Stimulated activated CD8-positive, alpha-beta memory T cell treated with anti-CD3 and anti-CD28 coated beads, Interleukin-12 subunit alpha, Interleukin-12 subunit beta, amount 100 ng/mL, for 4 hours (primary cell): ENCODE data around the gene RNF167.
"Not testable (repeated sequence)": the region's sequence is repeated elsewhere in the genome, so short reads cannot be mapped to it uniquely, and the experiment has no call there.

Source experiments
- DNase-seq: peaks from one replicate; pipeline ENCODE4 v3.0.0-alpha.2; 2020; ENCODE audit warnings: low read depth

Gene RNF167

GRCh38 chr17:4902540-4902939 lies 37.5 kb upstream of the RNF167 start:
- DNase-seq = no peak

DNA sequence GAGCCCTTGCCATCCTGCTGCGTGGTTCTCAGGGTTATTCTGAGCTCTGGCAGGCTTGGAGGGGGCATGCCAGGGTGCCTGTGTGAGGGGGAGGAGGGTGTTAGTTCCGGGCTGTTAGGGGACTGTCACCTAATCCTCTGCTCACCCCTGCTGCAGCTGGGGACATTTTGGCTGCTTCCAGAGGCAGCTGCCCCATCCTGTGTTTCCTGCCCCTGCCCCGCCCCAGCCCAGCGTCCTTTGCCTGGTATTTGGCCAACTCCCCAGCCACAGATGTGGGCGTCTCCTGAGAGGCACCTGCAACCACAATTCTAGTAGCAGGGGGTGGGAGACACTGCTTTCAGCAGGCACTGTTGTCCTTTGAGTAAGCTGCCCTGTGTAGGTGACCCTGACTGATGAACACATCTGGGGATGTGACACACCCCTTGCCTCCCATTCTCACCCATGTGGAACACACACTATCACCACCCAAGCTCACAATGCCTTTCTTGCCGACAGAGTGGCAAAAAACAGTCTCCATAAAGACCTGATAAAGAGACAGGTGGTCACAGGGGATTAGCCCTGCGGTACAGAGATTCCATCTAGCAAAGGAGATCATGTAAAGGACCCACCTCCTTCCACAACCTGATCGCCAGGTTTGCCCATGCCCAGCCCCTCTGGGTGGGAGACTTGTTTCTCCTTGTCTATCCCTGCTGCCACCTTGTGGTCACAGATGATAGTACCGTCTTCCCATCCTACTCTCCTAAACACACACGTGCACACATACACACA lies 36.8 kb upstream of the RNF167 start, which contains the start of gene CHRNE:
CHRNE (minus strand) TSS at position 48 of the 768 bp plus-strand sequence; CDS start at position 13, 35 bp downstream.
- peak; percentile 36 for DNase-seq

DNA sequence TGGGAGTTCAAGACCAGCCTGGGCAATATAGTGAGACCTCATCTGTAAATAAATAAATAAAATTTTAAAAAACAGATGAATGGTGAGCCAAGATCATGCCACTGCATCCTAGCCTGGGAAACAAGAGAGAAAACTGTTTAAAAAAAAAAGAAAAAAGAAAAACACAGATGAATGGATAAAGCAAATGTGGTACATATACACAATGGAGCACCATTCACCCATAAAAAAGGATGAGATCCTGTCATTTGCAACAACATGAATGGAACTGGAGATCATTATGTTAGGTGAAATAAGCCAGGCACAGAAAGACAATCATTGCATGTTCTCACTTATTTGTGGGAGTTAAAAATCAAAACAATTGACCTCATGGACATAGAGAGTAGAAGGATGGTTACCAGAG lies 33.4 kb upstream of the RNF167 start:
- not testable (repeated sequence) for DNase-seq

DNA sequence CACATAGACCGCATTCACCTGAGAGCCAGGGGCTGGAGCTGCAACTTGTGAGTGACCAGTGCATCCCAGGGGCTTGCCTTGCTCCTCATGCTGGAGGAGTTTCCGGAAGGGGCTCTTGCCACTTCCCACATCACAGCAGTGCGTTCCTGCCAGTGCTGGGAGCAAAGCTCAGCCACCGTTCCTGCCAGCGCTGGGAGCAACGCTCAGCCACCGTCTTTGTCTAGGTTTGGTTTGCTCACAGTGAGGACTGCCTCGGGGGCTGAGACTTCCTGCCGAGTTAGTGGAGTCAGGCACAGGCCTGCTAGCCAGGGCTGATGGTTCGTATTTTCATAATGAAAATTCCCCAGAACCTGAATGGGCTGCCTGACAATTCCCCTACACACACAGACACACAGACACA lies 31.8 kb upstream of the RNF167 start:
- no peak for DNase-seq

GRCh38 chr17:4908711-4909496 lies 31.2 kb upstream of the RNF167 start:
- peak; percentile 53 for DNase-seq

DNA sequence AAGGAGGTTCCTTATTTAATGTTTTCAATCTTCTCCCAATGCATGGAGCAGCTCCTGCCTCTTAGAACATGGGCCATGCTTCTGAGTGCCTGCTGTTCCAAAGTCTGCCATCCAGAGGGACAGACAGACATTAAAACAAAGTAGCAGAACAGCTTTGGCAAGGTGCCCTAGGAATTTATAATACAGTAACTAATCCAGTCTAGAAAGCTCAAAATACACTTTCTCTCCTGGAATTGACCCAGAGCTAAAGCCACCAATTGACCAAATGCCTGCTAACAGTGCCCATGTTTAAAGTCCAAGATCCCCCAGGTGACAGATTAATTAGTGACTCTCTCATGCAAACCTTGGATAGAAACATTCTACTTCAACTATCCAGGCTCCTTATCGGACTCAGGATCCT lies 26.1 kb upstream of the RNF167 start:
- no peak for DNase-seq

DNA sequence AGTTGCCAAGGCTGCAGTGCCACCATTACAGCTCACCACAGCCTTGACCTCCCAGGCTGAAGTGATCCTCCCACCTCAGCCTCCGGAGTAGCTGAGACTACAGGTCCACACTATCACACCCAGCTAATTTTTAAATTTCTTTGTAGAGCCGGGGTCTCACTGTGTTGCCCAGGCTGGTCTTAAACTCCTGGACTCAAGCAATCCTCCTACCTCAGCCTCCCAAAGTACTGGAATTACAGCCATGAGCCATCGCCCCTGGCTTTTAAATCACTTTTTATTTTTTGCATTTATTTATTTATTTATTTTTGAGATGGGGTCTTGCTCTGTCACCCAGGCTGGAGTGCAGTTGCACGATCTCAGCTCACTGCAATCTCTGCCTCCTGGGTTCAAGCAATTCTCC lies 25.5 kb upstream of the RNF167 start:
- DNase-seq = not testable (repeated sequence)

DNA sequence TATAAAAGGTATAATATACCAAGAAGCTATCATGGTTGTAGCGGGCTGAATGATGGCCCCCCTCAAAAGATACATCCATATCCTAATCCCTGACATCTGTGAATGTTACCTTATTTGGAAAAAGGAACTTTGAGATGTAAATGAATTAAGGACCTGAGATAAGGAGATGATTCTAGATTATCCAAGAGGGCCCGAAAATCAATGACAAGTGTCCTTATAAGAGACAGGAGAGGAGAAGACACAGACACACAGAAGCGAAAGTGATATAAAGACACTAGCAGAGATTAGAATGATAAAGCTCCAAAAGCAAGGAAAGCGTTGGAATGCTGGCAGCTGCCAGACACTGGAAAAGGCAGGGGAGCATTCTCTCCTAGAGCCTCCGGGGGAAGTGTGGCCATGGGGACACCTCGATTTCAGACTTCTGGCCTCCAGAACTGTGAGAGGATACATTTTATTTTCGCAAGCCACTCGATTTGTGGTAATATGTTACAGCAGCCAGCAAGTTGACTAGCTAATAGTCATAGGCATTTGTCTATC lies 20.5 kb upstream of the RNF167 start:
- no peak for DNase-seq

DNA sequence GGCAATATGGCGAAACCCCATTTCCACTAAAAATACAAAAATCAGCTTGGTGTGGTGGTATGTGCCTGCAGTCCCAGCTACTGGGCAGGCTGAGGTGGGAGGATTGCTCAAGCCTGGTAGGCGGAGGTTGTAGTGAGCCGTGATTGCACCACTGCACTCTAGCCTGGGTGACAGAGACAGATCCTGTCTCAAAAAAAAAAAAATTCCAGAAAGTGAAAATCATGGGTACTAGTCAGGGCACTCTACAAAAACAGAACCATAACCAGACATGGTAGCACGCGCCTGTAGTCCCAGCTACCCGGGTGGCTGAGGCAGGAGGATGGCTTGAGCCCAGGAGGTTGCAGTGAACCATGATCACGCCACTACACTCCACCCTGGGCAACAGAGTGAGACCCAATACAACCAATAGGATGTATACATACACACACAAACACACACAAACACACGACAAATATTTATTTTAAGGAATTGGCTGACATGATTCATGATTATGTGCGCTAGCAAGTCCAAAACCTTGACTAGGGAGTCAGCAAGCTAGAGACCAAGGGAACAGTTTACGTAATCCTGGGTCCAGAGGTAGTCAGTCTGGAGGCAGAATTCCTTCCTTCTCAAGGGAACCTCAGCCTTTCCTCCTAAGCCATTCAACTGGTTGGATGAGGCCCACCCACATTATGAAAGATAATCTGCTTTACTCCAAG lies 19.6 kb upstream of the RNF167 start:
- no peak for DNase-seq

DNA sequence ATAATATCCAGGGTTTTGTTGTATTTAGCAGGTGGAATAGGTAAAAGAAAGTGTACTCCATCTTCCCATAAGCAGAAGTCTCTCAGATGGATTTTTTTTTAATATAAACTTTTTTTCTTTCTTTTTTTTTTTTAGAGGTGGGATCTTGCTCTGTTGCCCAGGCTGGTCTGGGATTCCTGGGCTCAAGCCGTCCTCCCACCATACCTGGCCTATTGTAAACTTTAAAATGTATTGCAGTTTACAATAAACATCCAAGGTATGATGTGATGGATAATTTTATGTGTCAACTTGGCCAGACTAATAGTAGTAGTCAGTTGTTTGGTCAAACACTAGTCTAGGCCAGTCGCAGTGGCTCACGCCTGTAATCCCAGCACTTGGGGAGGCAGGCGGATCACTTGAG lies 18.7 kb upstream of the RNF167 start:
- no peak for DNase-seq

GRCh38 chr17:4926577-4927335 lies 13.3 kb upstream of the RNF167 start:
- not testable (repeated sequence) for DNase-seq

GRCh38 chr17:4928881-4929280 lies 11.2 kb upstream of the RNF167 start:
- no peak for DNase-seq

GRCh38 chr17:4931963-4932362 lies 8.1 kb upstream of the RNF167 start, which contains the start of gene GP1BA:
Gene GP1BA (plus strand): TSS chr17:4932277. CDS start chr17:4932605, 328 bp downstream.
- no peak for DNase-seq

GRCh38 chr17:4932756-4933155 lies 7.3 kb upstream of the RNF167 start:
- no peak for DNase-seq

DNA sequence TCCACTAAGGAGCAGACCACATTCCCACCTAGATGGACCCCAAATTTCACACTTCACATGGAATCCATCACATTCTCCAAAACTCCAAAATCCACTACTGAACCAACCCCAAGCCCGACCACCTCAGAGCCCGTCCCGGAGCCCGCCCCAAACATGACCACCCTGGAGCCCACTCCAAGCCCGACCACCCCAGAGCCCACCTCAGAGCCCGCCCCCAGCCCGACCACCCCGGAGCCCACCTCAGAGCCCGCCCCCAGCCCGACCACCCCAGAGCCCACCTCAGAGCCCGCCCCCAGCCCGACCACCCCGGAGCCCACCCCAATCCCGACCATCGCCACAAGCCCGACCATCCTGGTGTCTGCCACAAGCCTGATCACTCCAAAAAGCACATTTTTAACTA lies 6.4 kb upstream of the RNF167 start:
- no peak for DNase-seq

GRCh38 chr17:4934173-4934979 lies 5.7 kb upstream of the RNF167 start:
- DNase-seq = no peak

DNA sequence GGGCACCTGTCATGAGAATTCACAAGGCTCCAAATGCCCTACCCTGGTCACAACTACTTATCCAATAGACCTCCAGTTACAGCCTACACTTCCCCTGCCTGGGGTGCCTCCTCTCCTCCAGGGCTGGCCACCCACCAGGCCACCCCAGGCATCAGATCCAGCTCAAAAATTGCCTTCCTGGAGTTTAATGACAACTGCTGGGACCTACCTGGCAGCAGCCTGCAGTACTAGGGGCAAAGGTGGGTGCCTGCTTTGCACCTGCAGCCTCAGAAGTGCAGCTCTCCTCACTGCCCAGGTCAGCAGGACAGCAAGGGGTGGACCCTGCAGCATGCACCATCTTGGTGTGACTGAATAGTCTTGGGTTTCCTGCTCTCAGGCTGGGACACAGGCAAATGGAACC lies 4.4 kb upstream of the RNF167 start:
- DNase-seq = no peak

GRCh38 chr17:4936436-4936835 lies 3.6 kb upstream of the RNF167 start:
- DNase-seq = no peak

GRCh38 chr17:4937553-4937952 lies 2.5 kb upstream of the RNF167 start:
- DNase-seq = no peak

GRCh38 chr17:4938069-4938491 lies 2.0 kb upstream of the RNF167 start:
- no peak for DNase-seq
